Measurements from ENCODE around the gene TAF1D.
A peak's percentile ranks its signal among the peaks of the same experiment; 100 is the strongest.
"Not testable (repeated sequence)": the region's sequence is repeated elsewhere in the genome, so short reads cannot be mapped to it uniquely, and the experiment has no call there.

The TAF1D gene

DNA sequence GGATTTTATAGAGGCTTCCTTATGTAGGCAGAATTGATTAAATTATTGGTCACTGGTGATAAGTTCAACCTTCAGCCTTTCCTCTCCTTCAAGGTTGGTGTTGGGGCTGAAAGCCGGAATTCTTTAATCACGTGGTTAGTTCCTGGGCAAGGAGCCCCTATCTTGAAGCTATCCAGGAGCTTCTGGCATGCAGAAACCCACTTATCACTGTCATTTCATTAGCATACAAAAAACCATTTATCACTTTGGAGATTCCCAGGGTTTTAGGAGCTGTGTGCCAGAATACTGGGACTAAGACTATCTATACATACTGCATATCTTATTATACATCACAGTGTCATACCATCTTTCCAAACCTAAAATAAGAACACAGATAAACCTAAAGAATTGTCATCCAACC lies 24.3 kb upstream of the TAF1D start:
- in situ Hi-C loops (cut with MboI; ENCODE audit: low pct_unique_long_range_greater_than_20kb, low sequenced_read_pairs, unreplicated experiment) = no loop called here

DNA sequence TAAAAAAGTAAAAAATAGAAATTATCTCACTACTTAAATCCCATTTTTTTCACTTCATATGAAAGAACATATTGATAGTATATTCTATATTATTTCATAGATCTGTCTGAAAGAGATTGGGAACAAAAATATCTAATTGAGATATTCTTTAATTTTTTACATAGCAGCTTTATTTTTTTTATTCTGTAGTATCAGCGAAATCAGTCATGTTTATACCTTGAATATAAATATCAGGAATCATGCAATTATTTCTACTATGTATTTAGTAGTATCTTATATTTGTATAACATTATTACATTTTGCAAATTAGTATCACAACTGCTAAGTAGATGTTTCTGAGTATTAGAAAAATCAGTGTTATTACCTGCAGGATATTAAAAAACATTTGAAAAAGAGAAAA lies 20.6 kb upstream of the TAF1D start:
- no peak for DNase-seq (ENCODE audit: low spot score)
- in situ Hi-C loops (cut with MboI; ENCODE audit: low pct_unique_long_range_greater_than_20kb, low sequenced_read_pairs, unreplicated experiment) = no loop called here
- TF ChIP-seq, protein P1, sequence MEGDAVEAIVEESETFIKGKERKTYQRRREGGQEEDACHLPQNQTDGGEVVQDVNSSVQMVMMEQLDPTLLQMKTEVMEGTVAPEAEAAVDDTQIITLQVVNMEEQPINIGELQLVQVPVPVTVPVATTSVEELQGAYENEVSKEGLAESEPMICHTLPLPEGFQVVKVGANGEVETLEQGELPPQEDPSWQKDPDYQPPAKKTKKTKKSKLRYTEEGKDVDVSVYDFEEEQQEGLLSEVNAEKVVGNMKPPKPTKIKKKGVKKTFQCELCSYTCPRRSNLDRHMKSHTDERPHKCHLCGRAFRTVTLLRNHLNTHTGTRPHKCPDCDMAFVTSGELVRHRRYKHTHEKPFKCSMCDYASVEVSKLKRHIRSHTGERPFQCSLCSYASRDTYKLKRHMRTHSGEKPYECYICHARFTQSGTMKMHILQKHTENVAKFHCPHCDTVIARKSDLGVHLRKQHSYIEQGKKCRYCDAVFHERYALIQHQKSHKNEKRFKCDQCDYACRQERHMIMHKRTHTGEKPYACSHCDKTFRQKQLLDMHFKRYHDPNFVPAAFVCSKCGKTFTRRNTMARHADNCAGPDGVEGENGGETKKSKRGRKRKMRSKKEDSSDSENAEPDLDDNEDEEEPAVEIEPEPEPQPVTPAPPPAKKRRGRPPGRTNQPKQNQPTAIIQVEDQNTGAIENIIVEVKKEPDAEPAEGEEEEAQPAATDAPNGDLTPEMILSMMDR (IDR thresholded peaks at IDR 0.05; ENCODE audit: extremely low read depth, insufficient read depth, missing control alignments) = no peak

More for the DNA sequence above, 24.3 kb upstream of the TAF1D start:
- no peak for DNase-seq (ENCODE audit: low spot score)
- TF ChIP-seq, protein P1 (IDR thresholded peaks at IDR 0.05; ENCODE audit: extremely low read depth, insufficient read depth, missing control alignments) = no peak

DNA sequence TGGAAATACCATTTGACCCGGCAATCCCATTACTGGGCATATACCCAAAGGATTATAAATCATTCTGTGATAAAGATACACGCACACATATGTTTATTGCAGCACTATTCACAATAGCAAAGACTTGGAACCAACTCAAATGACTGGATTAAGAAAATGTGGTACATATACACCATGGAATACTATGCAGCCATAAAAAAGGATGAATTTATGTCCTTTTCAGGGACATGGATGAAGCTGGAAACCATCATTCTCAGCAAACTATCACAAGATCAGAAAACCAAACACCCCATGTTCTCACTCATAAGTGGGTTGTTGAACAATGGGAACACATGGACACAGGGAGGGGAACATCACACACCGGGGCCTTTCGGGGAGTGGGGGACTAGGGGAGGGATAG lies 17.8 kb upstream of the TAF1D start:
- DNase-seq (ENCODE audit: low spot score); in situ Hi-C loops (cut with MboI; ENCODE audit: low pct_unique_long_range_greater_than_20kb, low sequenced_read_pairs, unreplicated experiment): not testable (repeated sequence)

DNA sequence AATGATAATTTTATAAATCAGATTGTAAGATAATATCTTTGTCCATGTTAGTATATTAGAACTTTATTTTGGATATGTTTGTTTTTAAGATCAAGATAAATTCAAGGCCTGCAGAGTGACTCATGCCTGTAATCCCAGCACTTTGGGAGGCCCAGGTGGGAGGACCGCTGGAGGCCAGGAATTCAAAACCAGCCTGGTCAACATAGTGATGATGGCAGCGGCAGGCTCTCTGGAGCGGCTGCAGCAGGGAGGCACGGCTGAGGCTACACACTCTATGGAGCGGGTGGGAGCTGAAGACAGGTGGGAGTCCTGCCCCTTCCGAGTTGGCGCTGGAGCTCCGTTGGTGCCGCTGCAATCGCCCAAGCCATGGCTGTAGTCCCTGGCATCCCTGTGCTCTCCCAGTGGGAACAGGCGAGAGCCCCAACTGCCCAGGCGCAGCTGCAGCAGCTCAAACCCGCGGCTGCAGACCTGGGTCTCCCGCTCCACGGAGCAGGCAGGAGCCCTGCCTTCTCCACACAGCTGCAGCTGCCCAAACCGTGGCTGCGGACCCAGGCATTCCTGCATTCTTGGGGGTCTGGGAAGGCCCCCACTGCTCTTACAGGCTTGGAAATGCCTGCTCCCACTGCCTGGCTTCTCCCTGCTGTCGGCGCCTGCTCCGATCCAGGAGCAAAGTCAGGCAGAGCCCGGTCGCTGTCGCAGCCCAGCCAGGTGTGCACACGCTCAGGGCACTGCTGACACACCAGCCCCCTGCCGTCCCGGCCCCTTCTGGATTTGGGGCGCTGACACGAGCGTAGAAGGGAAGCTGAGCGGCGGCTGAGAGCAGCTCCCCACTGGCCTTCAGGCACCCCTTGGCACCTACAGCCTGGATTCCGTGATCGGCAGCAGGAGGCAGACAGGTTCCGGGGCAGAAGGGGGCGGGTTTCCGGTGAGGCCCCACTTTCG lies 16.9 kb upstream of the TAF1D start:
- TF ChIP-seq, protein P1 (IDR thresholded peaks at IDR 0.05; ENCODE audit: extremely low read depth, insufficient read depth, missing control alignments) = no peak
- no peak for DNase-seq (ENCODE audit: low spot score)
- in situ Hi-C loops (cut with MboI; ENCODE audit: low pct_unique_long_range_greater_than_20kb, low sequenced_read_pairs, unreplicated experiment) = no loop called here

DNA sequence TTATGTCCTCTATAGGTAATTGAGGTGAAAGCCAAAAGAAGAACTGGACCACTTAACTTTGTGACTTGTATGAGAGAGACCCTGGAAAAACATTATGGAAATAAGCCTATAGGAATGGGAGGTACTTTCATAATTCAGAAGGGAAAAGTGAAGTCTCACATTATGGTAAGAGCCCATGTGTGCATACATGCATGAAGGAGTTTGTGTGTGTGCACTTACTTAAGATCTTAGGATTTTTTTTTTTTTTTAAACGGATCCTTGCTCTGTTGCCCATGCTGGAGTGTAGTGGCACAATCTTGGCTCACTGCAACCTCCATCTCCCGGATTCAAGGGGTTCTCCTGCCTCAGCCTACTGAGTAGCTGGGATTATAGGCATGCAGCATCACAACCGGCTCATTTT lies 16.0 kb upstream of the TAF1D start:
- in situ Hi-C loops (cut with MboI; ENCODE audit: low pct_unique_long_range_greater_than_20kb, low sequenced_read_pairs, unreplicated experiment) = no loop called here
- DNase-seq (ENCODE audit: low spot score) = no peak

DNA sequence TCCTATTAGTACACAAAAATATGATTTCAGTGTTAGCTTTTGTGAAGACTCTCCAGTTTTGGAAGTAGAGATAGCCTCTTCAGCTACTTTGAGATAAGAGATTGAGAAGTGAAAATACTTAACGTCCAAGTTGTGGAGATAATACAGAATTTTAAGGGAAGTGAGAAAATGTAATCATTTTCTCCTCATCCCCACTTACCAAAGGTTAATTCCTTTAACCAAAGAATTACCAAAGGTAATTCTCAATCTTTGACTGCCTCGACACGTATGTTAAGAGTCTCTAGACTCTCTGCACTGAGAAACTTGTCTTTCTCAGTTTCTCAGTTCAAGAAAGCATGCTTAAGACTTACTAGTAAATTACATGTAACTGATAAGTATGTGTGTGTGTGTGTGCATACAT lies 15.5 kb upstream of the TAF1D start:
- peak; percentile 33 for DNase-seq (ENCODE audit: low spot score)
- in situ Hi-C loops (cut with MboI; ENCODE audit: low pct_unique_long_range_greater_than_20kb, low sequenced_read_pairs, unreplicated experiment) = no loop called here
- TF ChIP-seq, protein P1 (IDR thresholded peaks at IDR 0.05; ENCODE audit: extremely low read depth, insufficient read depth, missing control alignments) = no peak

More for the DNA sequence above, 16.0 kb upstream of the TAF1D start:
- TF ChIP-seq, protein P1 (IDR thresholded peaks at IDR 0.05; ENCODE audit: extremely low read depth, insufficient read depth, missing control alignments) = no peak

DNA sequence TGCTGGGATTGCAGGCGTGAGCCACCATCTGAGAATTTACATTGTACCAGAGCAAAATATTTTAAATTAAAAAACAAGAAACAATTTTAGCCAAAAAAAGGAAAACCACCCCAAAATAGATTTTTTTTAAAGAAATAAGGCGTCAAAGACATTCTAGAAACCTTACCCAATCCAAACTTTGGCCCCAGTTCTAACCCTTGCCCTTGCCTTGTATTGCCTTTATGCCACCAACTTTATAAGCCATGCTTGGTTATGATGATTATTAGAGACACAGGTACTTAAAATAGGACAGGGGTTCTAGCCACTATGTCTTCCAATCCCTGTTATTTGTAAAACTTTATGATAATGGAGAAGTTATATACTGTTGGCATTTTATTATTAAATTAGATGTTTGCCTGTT lies 11.9 kb upstream of the TAF1D start:
- TF ChIP-seq, protein P1 (IDR thresholded peaks at IDR 0.05; ENCODE audit: extremely low read depth, insufficient read depth, missing control alignments) = no peak
- DNase-seq (ENCODE audit: low spot score) = no peak
- in situ Hi-C loops (cut with MboI; ENCODE audit: low pct_unique_long_range_greater_than_20kb, low sequenced_read_pairs, unreplicated experiment) = no loop called here
